Stimulated activated CD8-positive, alpha-beta memory T cell treated with anti-CD3 and anti-CD28 coated beads, Interleukin-7, amount 100 ng/mL, for 1 hour (primary cell): ENCODE results near the gene KLHDC8A.
A peak's percentile ranks its signal among the peaks of the same experiment; 100 is the strongest.
"Not testable (repeated sequence)": the region's sequence is repeated elsewhere in the genome, so short reads cannot be mapped to it uniquely, and the experiment has no call there.

Source experiments
- DNase-seq, 2 donors: peaks; one replicate each; pipeline ENCODE4 v3.0.0-alpha.2; 2020; ENCODE audit warnings: low read depth in 2 of 2

KLHDC8A gene

DNA sequence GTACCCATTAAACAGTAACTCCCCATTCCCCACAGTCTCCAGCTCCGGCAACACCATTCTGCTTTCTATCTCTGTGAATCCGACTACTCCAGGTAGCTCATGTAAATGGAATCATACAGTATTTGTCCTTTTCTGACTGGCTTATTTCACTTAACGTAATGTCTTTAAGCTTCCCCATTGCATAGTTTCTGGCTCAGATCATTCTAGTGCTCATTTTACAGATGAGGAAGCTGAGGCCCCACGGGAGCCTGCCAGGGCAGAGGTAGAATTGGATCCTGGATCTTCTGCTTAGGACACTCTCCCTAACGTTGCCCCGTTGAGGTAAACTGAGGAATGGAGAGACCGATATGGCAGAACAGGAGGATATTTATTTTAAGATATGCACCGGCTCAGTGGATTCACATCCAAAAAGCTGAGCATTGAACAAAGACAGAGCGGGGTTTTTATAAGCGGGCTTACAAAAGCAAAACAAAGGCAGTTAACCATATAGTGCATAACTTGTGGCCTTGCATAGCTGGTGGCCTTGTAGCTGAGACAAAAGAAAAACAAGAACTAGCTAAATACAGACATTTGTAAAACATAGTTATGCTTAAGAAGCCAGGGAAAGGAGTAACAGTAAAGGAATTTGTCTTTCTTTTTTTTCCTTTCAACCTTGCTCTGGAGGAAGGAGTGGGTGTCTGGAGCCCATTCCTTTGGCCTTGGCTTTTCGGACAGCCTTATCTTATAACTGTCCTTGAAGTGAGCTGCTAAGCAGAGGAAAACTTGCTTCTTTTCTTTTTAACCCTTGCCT is 15.3 kb upstream of the KLHDC8A start:
- DNase-seq = no peak

DNA sequence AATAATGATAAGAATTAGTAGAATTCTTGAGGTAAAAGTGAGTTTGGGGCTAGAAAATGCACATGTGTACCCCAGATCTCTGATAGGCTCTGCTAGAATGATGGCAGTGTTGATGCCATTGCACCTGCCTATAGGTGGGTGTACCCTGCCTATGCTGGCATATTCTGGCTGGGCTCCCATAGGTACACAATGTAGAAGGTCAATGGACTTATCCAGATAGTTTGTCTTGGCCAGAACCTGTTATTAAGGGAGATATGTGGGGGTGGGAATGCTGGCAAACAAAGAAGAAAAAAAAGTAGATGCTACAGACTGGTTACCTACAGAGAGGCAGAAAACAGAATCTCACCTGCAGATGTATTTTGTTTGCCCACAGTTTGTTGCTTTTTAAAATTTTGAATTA is 14.1 kb upstream of the KLHDC8A start:
- no peak for DNase-seq

DNA sequence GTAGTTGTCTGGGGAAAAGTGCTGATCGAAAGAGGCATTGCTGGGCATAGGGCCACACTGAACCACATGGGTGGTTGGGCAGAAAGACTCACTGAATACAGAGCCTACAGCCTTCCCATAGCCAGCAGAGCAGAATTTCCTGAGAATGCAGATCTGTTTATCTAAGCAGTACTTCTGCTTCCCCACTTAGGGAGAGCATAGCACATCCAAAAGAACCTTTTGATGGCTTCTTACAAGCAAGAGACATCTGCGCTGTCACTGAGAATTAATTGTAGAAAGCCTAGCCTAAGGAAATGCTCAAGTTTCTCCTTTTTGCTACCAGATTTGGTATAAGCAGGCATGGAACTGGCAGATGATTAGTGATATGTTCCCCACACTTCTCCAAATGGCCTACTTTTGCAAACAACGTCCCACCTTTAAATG is 13.0 kb upstream of the KLHDC8A start:
- DNase-seq = no peak

DNA sequence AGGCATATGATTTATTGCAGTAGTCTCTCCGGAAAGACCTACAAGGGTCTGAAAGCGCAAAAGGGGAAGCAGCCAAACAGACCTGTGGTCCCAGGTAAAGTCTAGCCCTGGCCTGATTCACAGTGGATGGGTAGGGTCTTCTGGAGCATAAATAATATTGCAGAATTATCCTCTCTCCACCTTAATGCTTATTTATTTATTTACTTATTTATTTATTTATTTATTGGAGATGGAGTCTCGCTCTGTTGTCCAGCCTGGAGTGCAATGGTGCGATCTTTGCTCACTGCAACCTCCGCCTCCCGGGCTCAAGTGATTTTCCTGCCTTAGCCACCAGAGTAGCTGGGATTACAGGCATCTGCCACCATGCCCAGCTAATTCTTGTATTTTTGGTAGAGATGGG is 11.8 kb upstream of the KLHDC8A start:
- DNase-seq = no peak

DNA sequence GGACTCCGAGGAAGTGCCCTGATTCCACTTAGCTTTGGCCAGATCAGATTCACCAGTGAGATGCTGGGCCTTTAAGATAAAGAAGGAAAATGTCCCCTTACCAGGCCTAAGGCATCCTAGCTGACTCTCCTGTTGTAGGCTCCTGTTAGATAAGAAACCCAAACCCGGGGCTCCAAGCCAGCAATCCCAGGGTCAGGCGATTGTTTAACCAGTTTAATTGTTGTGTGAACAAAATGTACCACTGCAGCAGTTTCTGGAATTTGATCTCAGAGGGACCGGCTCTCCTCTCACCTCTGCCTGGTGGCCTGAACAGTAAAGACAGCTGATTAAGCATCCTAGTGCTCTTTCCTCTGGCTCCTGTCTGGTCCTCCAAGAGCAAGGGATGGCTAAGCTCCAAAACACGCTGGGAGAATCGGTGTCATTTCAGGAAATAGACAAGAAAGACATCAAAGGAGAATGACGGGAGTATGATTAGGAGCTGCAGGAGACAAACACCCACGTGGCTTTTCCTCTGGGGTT is 9.3 kb upstream of the KLHDC8A start:
- no peak for DNase-seq

DNA sequence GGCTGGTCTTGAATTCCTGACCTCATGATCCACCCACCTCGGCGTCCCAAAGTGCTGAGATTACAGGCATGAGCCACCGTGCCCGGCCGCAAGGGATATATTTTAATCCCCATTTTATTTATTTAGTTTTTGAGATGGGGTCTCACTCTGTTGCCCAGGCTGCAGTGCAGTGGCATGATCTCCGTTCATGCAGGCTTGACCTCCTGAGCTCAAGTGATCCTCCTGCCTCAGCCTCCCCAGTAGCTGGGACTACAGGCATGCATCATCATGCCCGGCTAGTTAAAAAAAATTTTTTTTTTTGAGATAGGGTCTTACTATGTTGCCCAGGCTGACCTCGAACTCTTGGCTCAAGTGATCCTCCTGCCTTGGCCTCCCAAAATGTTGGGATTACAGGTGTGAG is 8.4 kb upstream of the KLHDC8A start:
- not testable (repeated sequence) for DNase-seq

DNA sequence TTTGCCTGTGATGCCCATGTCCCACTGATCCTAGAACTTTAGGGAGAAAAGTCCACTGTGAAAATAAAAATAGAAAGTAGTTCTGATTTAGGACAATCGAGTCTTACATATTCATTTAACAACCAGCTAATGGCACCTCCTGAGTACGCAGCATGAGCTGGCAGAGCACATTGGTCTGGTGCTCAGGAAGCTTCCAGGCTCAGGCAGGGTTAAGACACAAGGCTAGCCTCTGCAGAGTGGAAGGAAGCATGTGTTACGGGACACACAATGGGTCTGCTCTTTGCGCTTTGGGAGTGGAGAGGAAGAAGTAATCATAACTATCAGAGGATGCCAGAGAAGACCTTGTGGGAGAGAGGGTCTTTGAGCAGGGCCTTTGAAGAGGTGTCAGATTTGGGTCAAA is 4.2 kb upstream of the KLHDC8A start:
- no peak for DNase-seq

DNA sequence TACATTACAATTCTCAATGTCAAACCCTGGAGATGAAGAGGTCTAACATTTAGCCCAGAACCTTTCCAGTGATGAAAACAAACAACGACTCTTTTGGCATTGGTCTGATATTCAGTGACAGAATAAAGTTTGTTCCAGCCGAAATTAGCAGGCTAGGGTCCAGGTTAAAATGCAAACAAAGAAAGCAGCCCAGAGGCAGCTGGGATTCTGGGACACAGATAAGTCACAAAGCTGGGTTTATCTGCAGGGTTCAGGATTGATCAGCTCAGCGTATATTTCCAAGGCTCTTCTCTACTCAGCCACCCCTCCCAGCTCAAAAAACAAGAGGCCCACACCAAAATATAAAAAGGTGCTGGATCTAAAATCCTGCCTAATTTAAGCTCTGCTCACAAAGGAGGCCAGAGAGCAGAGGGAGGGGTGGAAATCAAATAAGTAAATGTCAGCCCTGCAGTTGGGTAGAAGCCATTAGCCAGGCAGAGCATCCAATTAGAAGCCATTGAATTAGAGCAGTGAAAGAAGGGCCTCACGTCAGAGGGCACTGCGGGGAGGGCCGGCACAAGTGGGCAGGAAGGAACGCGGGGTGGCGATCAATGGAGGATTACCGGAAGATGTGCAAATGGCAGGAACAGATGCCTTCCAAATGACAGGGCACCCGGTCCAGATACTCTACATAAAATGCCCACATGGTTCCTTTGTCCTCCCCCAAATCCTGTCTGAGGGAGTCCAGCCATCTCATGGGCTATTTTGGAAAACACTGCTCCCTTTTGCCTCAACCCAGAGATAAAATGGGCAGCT is 3.2 kb upstream of the KLHDC8A start:
- no peak for DNase-seq

DNA sequence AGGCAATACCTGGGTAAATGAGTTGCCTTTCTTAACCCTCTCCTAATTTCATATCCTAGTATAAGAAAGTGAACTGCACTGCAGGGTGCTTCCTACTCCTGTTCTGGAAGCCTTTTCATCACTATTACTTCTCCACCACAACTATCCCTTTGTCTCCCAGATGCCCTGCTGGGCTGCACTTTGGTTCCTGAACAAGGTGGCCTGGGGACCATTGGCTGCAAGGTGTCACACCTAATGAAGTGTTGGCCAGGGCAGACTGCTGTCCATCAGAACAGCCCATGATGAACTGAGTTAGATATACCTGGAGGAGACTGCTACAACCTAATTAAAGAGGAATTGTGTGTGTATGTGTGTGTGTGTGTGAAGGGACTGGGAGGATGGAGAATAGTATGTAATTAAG is 1.9 kb upstream of the KLHDC8A start:
- no peak for DNase-seq

DNA sequence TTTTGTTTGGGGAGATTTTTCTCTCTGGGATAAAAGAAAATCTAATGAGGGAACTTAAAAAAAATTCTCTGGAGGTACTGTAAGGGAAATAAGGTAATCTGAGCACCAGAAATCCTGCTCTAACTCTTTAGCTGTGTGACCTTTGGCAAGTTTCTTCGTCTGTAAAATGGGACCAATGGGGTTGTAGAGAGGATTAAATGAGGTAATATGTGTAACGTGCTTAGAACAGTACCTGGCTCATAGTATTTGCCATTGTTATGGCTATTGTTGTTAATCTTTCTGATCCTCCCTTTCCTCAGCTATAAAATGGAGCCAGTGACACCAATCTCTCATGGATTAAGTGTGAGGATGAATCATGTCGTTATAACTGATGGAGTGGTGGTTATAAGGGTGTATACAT is 845 bp upstream of the KLHDC8A start:
- no peak for DNase-seq

DNA sequence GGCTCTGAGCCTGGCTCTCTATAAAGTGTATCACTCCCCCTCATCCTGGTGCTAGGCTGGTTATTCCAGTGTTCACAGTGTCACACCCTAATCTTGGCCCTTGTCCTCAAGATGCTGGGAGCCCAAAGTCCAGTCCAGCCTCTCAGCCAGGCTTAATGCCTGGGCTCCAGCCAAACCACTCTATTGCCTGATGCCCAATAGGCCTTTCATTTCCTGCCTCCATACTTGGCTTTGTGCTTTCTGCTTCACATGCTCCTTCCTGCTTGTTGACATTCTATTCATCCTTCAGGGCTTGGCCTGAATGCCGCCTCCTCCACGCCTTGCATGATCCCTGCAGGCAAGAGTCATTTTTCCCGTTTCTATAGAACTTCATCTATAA is 1.7 kb downstream of the KLHDC8A start:
- no peak for DNase-seq

DNA sequence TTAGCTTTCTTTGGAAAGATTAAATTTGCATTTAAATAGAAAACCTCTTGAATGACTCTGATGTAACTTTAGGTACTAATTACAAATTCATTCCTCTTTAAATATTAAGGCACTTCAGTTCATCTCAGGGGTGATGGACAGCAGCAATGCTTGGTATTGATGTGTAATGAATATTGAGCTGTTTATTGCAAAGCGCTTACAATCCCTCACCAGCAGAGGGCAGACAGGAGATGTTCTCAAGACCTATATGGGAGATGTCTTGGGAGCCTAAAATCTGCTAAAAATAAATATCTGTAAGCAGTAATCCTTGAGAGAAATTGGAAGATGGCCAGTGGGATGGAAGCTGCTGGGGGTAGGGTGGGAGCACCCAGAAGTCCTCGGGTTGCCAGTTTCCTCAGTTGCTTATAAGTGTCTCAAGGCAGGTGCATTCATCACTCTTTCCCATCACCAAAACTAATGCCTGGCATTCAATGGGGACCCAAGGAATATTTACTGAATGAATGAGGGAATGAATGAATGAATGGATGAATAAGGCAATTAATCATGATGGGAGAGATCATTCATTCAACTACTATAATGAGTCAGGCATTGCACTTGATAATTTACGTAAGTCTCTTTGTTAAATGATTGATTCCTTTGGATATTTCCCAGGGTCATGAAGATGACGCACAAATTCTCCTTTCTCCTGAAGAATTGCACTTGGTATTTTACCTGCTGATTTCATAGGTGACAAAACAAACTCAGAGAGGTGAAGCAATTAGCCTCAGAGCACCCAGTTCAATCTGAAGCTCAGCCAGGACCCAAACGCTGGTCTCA is 2.3 kb downstream of the KLHDC8A start:
- DNase-seq = peak; percentile 25 to 27

DNA sequence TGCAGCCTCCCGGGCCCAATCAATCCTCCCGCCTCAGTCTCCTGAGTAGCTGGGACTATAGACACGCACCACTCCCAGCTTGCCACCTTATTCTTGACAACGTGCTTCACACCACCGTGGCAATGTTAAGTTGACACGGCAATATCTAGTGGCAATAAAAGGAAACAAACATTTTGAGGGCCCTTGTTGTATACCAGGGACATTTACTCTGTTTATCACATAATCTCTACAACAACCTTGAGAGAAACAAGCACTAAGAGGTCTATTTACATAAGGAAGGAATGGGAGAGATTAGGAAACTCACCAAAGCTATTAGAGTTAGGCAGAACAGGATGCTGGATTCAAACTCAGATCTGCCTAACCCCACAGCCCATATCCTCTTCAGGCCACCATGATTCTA is 3.1 kb downstream of the KLHDC8A start:
- DNase-seq = no peak

DNA sequence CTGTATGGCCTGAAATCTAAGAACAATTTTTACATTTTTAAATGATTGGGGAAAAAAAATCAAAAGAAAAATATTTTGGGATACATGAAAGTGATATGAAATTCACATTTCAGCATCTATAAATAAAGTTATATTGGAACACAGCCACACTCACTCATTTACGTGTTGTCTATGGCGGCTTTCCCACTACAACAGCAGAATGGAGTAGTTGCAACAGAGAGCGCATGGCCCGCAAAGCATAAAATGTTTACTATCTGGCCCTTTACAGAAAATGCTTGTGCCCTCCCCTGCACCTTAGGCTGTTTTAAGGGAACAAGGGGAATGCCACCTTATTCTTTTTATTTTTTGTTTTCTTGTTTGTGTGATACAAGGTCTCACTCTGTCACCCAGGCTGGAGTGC is 3.5 kb downstream of the KLHDC8A start:
- DNase-seq = no peak

DNA sequence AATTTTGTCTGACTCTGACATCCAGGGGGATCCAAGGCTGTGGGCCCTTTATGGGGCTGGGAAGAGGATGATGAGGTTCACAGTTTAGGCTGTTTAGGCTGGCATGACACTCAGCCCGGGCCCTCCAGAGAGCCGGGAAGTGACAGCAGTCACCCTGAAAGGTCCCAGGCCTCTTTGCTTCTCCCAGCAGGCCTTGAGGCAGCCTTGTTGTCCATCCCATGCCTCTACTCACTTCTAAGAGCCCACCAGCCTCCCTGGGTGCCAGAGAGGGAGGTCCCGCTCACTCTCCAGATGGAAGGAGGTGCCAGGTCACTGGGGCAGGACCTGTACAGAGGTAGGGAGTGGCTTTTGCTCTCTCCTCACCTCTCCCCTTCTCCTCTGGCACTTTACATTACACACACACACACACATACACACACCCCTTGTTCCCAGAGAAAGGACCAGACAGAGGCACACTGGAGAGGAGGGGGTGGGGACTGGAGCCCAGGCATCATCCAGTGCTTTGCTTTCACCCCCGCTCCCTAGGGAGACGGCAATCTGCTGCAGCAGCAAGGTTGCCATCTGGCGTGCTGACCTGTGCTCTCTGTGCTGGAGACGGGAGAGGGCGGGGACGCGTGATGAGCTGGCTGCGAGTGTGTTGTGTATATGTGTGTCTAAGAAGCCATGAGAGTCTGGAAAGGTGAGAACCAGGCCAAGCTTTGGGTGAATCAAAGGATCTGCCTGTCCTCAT is 4.6 kb downstream of the KLHDC8A start:
- no peak for DNase-seq

DNA sequence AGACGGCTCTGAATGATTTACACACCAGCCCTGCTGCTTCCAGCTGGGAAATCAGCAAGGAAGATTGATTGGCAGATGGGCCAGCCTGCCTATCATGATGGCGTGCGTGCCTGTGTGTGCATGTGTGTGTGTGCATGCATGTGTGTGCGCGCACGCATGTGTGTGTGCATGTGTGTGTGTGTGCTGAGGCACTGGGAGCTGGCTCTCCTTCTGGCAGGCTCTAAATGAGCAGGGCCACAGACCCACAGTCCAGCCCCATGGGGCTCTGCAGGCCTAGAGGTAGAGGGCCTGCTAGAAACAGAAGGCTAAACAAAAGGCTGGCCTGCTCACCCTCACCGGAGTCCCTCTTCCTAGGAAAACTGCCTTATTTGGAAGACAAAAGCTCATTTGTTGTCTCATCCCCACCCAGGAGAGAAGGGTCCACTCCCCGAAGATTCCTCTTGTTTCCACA is 6.0 kb downstream of the KLHDC8A start:
- no peak for DNase-seq

DNA sequence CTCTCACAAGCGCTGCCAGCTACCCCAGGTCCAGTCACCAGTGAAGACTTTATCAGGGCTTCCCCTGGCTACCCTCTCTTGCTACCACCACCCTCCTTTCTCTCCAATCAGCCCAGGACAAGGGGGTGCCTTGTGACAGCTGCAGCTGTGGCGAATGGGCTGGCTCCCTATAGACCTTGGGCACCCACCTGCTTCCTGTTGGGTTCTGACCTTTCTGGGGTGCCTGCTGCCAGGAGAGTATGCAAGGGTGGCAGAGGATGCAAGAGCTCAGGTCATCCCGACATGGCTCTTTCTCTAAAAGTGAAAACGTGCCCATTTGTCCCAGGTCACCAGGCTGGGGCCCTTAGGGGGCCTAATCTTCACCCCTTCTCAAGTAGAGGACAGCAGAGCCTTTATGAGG is 6.6 kb downstream of the KLHDC8A start:
- DNase-seq = no peak

DNA sequence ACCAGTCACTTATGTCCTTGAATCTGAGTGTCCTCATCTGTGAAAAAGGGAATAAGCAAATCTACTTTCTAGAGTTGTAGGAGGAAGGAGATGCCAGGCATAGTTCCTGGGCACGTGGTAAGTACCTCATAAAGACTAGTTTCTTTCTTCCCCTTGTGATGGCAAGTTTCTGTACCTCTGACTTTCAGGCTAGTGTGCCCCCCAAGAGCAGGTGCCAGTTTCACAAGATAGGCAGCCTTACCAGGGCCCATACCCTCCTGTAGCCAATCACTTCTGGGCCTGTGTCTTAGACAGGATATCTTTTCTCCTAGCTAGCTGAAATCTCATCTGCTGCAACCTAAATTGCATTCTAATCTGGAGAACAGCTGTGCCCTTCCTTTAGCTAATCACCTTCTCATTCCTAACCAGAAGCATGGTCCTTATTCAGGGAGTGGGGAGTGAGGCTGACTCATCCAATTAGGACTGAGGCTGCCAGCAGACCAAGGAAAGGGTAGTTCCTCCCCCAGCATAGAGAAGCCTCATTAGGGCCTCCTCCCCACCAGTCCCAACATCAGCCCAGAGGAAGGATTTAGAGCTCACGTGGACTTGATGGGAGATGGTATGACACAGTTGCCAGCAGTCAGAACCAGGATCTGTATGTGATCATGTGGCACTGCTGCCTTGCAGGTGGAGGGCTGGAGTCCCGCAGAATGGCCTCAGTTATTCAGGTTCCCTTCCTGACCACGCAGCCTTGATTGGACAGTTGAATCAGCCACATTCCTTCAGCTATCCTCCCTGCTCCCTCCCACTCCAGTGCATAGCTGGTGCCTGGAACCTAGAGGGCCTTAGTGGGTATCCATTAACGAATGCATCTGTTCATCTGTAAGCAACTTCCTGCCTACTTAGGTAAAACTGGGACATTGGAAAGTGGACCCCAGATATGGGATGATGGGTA is 7.9 kb downstream of the KLHDC8A start:
- no peak for DNase-seq

DNA sequence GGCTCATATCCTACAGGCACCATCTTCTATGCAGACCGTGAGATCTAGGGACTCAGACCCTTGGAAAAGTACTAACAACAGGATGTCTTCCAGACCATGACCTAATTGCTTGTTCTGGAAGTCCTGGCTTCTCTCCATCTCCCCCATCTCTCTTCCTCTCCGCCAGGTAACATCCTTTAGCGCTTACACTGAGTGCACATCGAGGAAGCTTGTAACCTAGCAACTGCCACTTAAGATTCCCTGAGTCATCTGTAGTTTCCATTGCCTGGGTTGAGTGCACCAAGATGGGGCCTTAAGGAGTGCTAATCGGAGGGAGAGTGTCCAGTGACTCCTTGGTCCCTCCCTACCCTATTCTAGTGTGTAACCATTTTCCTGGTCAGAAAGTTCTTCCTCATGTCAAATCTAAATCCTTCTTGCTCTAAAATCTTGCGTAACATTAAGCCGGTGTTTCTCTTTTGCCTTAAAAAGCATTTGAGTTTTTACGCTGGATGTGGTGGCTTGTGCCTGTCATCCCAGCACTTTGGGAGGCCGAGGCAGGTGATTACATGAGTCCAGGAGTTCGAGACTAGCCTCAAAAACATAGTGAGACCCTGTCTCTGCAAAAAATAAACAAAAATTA is 9.7 kb downstream of the KLHDC8A start:
- DNase-seq = no peak

DNA sequence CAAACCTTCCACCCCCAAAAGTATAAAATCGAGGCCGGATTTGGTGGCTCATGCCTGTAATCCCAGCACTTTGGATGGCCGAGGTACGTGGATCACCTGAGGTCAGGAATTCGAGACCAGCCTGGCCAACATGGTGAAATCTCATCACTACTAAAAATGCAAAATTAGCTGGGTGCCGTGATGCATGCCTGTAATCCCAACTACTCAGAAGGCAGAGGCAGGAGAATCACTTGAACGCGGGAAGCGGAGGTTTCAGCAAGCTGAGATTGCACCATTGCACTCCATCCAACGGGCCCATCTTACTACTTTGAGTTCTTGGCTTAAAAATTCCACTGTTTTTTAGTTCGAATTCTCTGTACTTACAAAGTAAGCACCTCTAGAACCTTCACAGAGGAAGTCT is 11.0 kb downstream of the KLHDC8A start:
- no peak for DNase-seq
